Measurements from ENCODE around the gene PALLD.

The PALLD gene

GRCh38 chr4:168923526-168924194 is 426.8 kb downstream of the PALLD start:
- Histone ChIP-seq H3K9me3 (ENCODE audit: low read length) (no peaks in the 10 kb centered on the region), H3K4me1 (ENCODE audit: insufficient read depth, low read length, severe bottlenecking) (no peaks in the 10 kb centered on the region), H3K9ac (ENCODE audit: low read length) (no peak overlapping the region), H3K79me2 (ENCODE audit: insufficient read depth, low read length) (no peaks in the 10 kb centered on the region), H3K27ac (ENCODE audit: low read depth, low read length, poor library complexity, severe bottlenecking) (no peak overlapping the region), H3K4me3 (ENCODE audit: low read depth, low read length, poor library complexity, severe bottlenecking) (no peak overlapping the region), H3K4me2 (ENCODE audit: low read length) (no peak overlapping the region), H4K20me1 (ENCODE audit: insufficient read depth, low read length) (no peaks in the 10 kb centered on the region), H2AFZ (ENCODE audit: low read length) (no peak overlapping the region), H3K9me2 (ENCODE audit: low read depth, low read length) (no peaks in the 10 kb centered on the region), H3F3A (ENCODE audit: insufficient read depth, low read length) (no peaks in the 10 kb centered on the region), H3K36me3 (ENCODE audit: insufficient read depth, low read length) (no peaks in the 10 kb centered on the region), H3K27me3 (ENCODE audit: insufficient read depth, low read length) (no peaks in the 10 kb centered on the region)
- TF ChIP-seq EZH2 (IDR thresholded peaks at IDR 0.05; ENCODE audit: borderline replicate concordance, low read length): no peak
- TF ChIP-seq, protein P1, sequence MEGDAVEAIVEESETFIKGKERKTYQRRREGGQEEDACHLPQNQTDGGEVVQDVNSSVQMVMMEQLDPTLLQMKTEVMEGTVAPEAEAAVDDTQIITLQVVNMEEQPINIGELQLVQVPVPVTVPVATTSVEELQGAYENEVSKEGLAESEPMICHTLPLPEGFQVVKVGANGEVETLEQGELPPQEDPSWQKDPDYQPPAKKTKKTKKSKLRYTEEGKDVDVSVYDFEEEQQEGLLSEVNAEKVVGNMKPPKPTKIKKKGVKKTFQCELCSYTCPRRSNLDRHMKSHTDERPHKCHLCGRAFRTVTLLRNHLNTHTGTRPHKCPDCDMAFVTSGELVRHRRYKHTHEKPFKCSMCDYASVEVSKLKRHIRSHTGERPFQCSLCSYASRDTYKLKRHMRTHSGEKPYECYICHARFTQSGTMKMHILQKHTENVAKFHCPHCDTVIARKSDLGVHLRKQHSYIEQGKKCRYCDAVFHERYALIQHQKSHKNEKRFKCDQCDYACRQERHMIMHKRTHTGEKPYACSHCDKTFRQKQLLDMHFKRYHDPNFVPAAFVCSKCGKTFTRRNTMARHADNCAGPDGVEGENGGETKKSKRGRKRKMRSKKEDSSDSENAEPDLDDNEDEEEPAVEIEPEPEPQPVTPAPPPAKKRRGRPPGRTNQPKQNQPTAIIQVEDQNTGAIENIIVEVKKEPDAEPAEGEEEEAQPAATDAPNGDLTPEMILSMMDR (IDR thresholded peaks at IDR 0.05; ENCODE audit: low read length): peak; percentile 83

- no peaks in the 10 kb centered on the region for H4K20me1 ChIP-seq (ENCODE audit: insufficient read depth, low read length)
- H3K4me1 ChIP-seq (ENCODE audit: insufficient read depth, low read length, severe bottlenecking): no peaks in the 10 kb centered on the region
- H3F3A ChIP-seq (ENCODE audit: insufficient read depth, low read length): no peaks in the 10 kb centered on the region
- no peaks in the 10 kb centered on the region for H3K36me3 ChIP-seq (ENCODE audit: insufficient read depth, low read length)
- no peak overlapping the region for H3K9ac ChIP-seq (ENCODE audit: low read length)
- no peak overlapping the region for H2AFZ ChIP-seq (ENCODE audit: low read length)
- H3K27me3 ChIP-seq (ENCODE audit: insufficient read depth, low read length): no peaks in the 10 kb centered on the region
- H3K9me3 ChIP-seq (ENCODE audit: low read length): no peaks in the 10 kb centered on the region
- no peak overlapping the region for H3K4me3 ChIP-seq (ENCODE audit: low read depth, low read length, poor library complexity, severe bottlenecking)
- H3K27ac ChIP-seq (ENCODE audit: low read depth, low read length, poor library complexity, severe bottlenecking): no peak overlapping the region
- H3K4me2 ChIP-seq (ENCODE audit: low read length): no peak overlapping the region
- H3K9me2 ChIP-seq (ENCODE audit: low read depth, low read length): no peaks in the 10 kb centered on the region
- TF ChIP-seq, protein P1 (IDR thresholded peaks at IDR 0.05; ENCODE audit: low read length): no peak
- no peak for TF ChIP-seq EZH2 (IDR thresholded peaks at IDR 0.05; ENCODE audit: borderline replicate concordance, low read length)
- no peaks in the 10 kb centered on the region for H3K79me2 ChIP-seq (ENCODE audit: insufficient read depth, low read length)
These were observed 427.8 kb downstream of the PALLD start for GRCh38 chr4:168924667-168925066.

DNA sequence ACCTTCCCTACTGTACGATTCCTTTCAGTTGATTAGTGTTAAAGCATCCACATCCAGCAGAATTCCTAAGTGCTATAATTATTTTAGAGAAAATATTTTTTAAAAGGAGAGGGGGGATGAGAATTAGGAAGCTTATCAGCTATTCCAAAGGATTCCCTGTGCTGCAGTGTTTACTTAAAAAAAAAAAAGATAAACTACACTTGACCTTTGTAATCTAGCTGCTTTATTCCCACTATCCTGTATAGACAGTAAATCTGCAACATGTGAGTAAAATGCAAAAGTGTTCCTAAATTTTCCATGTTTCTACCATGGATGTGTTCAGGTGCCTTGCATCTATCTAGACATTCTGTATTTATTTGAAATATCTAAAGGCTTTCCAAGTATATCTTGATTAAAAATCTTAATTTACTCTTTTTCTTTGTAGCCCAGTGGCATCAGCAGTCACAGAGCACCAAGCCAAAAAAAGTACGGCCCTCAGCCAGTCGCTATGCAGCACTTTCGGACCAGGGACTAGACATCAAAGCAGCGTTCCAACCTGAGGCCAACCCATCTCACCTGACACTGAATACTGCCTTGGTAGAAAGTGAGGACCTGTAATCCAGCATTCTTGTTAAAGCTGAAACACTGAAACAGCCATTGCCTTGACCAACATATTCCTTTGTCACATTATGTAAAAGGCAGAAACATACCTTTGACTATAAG is 429.1 kb downstream of the PALLD start:
- Histone ChIP-seq H3K36me3 (ENCODE audit: insufficient read depth, low read length) (no peaks in the 10 kb centered on the region), H3K9me2 (ENCODE audit: low read depth, low read length) (no peaks in the 10 kb centered on the region), H3K27me3 (ENCODE audit: insufficient read depth, low read length) (no peaks in the 10 kb centered on the region), H3K79me2 (ENCODE audit: insufficient read depth, low read length) (no peaks in the 10 kb centered on the region), H2AFZ (ENCODE audit: low read length) (no peak overlapping the region), H3K4me2 (ENCODE audit: low read length) (no peak overlapping the region), H3K27ac (ENCODE audit: low read depth, low read length, poor library complexity, severe bottlenecking) (no peak overlapping the region), H3K4me3 (ENCODE audit: low read depth, low read length, poor library complexity, severe bottlenecking) (no peak overlapping the region), H3K9ac (ENCODE audit: low read length) (no peak overlapping the region), H3K4me1 (ENCODE audit: insufficient read depth, low read length, severe bottlenecking) (no peaks in the 10 kb centered on the region), H3F3A (ENCODE audit: insufficient read depth, low read length) (no peaks in the 10 kb centered on the region), H4K20me1 (ENCODE audit: insufficient read depth, low read length) (no peaks in the 10 kb centered on the region), H3K9me3 (ENCODE audit: low read length) (no peaks in the 10 kb centered on the region)
- TF ChIP-seq, protein P1 (IDR thresholded peaks at IDR 0.05; ENCODE audit: low read length): no peak
- TF ChIP-seq EZH2 (IDR thresholded peaks at IDR 0.05; ENCODE audit: borderline replicate concordance, low read length): no peak
